Stimulated activated CD4-positive, alpha-beta T cell treated with anti-CD3 and anti-CD28 coated beads, Interleukin-4, amount 100 ng/mL, for 48 hours (primary cell): ENCODE data around the gene PKNOX2.

Source experiments
- DNase-seq, 2 donors: peaks; one replicate each; pipeline ENCODE4 v3.0.0-alpha.2; 2020; ENCODE audit warnings: low read depth in 2 of 2

PKNOX2 gene

GRCh38 chr11:125442946-125443345 is 278.4 kb downstream of the PKNOX2 start:
- DNase-seq: no peak

GRCh38 chr11:125443767-125444311 is 279.3 kb downstream of the PKNOX2 start:
- no peak for DNase-seq

GRCh38 chr11:125445731-125446130 is 281.2 kb downstream of the PKNOX2 start:
- no peak for DNase-seq

DNA sequence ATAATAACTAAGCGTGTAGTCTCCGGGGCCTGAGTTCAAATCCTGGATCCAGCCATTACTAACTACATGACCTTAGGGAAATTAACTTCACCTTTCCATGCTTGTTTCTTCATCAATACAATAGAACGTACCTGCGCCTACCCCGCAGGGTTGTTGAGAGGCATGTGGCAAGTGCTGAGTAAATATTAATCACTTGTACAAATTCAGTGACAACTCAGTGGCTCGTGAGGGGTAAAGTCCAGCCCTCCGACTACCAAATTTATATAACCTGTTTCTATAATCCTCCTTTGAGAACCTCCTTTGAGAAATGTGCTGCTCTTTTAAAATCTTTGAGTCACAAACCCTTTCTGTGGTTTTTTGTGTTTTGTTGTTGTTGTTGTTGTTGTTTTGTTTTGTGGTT is 281.7 kb downstream of the PKNOX2 start:
- DNase-seq: no peak

DNA sequence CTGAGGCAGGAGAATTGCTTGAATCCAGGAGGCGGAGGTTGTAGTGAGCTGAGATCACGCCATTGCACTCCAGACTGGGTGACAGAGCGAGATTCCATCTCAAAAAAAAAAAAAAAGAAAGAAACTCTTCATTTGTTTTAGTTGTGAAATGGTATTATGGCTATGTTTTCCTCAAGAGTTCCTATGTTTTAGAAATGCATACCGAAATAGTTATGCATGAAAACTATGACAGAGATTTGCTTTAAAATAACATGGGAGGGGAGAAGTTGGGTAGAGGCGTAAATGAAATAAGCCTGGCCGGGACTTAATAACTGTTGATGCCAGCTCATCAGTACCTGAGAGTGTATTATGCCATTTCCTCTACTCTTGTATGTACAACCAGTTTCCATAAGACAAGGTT is 283.2 kb downstream of the PKNOX2 start:
- DNase-seq: no peak

DNA sequence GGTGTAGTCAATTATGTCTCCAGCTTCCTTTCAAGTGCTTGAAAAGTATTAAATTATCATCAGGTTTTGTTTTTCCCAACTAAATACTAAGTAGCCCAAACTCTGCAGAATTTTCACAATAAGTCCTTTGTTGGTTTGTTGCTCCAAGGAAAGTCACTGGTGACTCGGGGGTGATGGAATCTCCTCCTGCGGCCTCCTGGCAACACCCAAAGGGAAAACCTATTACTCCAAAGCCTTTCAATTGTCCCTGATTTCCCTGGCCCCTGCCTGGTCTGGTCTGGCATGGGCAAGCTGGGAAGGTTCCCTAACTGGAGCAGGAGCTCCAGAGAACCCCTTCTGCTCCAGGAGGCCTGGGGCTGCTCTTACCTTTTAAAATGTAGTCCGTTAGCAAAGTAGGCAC is 283.6 kb downstream of the PKNOX2 start:
- DNase-seq: no peak

GRCh38 chr11:125449565-125449964 is 285.0 kb downstream of the PKNOX2 start:
- no peak for DNase-seq

DNA sequence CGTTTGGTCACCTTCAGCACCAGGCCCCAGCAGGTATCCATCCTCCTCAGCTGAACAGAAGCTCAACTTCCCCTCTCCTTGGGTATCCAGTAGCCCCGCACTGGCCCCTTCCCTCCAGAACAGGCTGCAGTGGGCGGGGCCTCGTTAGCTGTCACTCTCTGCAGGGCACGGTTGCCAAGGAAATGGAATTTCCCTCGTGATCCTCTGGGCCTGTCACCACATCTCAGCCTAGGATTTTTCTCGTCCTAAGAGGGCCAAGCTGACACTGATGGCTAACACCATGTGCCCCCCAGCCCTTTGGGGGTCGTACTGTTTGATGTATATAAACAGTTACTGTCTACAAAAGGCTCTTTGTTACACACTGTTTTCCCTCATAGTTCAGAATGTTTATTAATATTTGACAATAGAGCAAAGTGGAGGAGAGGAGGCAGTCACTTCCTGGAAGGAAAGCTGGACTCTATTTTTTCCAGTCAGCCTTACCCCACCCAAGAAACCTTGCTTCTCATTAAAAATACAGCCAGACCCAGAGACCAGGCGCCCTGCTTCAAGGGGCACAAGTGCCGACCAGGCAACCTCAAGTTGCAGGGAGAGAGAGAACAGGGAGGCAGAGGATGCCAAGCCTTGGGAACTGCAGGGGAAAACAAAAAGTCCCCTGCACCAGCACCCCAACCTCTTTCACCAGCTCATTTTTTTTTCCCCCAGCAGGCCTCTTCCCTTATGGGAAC is 287.0 kb downstream of the PKNOX2 start:
- no peak for DNase-seq

DNA sequence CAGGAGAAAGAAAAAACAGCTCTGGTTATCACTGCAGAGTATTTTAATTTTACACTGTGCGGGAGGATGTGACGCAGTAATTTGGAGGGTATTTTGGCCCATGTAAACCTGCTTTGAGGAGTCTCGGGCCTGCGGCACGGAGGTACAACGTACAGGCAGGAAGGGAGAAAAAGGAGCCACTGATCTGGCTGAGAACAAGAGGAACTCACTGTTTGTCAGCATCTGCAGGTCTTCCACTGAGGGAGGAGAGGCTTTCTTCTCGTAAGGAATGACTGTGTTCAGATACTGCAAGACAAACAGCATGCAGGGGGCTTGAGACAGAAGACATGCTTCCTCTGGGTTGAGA is 287.5 kb downstream of the PKNOX2 start:
- no peak for DNase-seq

- no peak for DNase-seq
Observed at GRCh38 chr11:125454047-125454446, 289.5 kb downstream of the PKNOX2 start.

DNA sequence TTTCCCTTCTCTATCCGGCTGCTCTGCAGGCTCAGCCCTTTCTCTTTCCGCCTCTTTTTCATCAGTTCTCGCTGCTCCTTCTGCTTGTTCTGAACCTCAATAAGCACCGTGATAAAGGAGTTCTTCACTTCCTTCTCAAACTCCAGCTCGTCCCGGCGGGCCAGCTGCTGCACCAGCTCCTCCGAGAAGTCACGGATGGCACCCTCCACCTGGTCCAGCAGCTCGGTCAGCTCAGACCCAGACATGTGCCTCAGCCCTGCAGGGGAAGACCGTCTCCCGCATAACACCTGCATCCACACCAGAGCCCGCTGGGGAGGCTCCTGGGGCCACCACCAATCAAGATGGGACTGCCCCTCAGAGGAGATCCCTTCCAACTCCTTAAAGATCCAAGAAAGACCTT is 291.3 kb downstream of the PKNOX2 start:
- no peak for DNase-seq

GRCh38 chr11:125457814-125458343 is 293.3 kb downstream of the PKNOX2 start:
- DNase-seq: no peak

- DNase-seq: no peak
Observed at GRCh38 chr11:125460275-125460674, 295.7 kb downstream of the PKNOX2 start.

DNA sequence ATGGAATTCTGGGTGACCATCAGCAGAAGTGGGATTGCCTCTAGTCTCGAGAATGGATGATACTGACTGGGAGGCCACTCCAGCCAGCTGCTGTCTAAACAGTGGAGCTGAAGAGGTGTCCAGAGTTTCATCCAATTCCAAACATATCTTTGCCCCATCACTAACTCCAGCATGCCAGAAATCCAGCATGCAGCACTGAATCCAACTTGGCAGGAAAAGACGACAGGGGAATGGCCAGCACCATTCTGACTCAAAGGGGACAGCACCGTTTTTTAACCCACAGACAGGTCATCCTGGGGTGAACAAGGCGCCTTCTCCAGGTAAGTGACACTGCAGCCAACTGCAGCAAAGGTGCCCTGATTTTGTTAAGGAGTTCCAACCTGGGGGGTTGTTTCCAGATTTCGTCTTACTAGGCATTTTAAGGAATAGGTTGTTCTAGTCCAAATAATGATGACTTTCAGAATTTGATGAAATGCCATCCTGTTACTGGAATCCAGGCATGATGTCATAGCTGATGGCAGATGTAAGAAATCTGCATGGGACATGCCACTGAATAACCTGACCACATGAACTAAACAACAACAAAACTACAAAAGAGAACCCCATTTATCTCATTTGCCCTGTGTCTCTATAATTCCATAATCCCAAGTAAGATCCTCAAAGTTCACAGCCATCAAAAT is 299.2 kb downstream of the PKNOX2 start:
- no peak for DNase-seq

GRCh38 chr11:125464270-125464662 is 299.7 kb downstream of the PKNOX2 start:
- no peak for DNase-seq

GRCh38 chr11:125464666-125465065 is 300.1 kb downstream of the PKNOX2 start:
- no peak for DNase-seq

DNA sequence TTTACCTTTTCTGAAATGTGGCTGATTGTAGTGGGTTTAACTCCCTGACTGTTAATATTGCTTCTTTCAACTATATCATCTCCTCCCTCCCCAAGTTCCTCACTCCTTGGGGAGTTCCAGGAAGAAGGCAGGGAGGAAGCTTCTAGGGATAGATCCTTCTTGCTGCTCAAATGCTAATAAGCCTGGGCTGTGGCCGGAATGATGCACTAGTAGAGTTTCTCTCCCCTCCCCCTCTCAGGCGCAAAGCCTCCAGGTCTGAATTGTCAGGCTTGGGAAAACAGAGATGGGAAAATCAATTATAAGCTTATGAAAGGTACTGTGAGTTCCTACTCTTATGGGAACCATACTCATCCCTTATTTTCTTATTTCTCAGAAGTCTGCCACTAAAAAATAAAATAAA is 300.7 kb downstream of the PKNOX2 start:
- no peak for DNase-seq

GRCh38 chr11:125465701-125466100 is 301.1 kb downstream of the PKNOX2 start:
- no peak for DNase-seq

DNA sequence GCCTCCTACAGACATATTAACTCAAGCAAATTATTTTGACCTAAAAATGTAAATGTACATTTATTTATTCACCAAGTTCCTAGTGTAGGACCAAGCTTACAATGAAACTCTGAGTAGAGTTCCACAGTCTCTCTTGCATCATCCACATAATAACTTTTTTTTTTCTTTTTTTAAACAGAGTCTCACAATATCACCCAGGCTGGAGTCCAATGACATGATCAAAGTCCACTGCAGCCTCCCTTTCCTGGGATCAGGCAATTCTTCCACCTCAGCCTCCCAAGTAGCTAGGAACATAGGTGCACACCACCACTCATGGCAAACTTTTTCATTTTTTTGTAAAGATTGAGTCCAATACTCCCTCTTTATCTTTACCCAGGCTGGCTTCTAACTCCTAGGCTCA is 303.5 kb downstream of the PKNOX2 start:
- DNase-seq: no peak

- no peak for DNase-seq
Observed at GRCh38 chr11:125468852-125469251, 304.3 kb downstream of the PKNOX2 start.

GRCh38 chr11:125470355-125470754 is 305.8 kb downstream of the PKNOX2 start:
- no peak for DNase-seq

GRCh38 chr11:125476721-125477120 is 312.2 kb downstream of the PKNOX2 start:
- DNase-seq: no peak

DNA sequence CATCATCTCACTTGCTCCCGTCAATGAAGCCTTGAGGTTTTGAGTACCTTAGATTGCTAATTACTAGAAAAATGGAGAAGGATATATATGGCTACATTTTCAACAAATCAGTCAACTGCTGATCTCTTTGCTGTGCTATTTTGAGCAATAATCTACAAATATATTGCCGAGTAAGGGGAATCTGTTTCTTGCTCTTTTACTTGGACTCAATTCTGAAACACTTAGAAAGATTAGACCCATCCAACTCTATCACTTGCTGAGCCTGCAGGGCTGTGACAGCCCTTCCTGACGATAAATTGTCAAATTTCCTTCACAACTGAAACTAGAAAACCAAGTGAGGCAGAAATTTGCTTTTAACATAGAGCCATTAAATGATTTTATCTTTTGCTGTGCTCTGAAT is 314.6 kb downstream of the PKNOX2 start:
- DNase-seq: no peak
